GM19099 (cell line): ENCODE measurements around the gene CEP72.

ENCODE experiments used
- POLR2A ChIP-seq: IDR thresholded peaks from 3 replicates; pipeline ENCODE4 v1.6.1; 2011; ENCODE audit warnings: low read depth; ENCODE audit not compliant: insufficient read length; ENCODE audit errors: extremely low read depth

The CEP72 gene

GRCh38 chr5:672329-673160 is 60.4 kb downstream of the CEP72 start:
- no peak for TF ChIP-seq POLR2A

- no peak for TF ChIP-seq POLR2A
Observed at GRCh38 chr5:673161-673830, 61.2 kb downstream of the CEP72 start.

- no peak for TF ChIP-seq POLR2A
Observed at GRCh38 chr5:673831-674629, 61.9 kb downstream of the CEP72 start.

- TF ChIP-seq POLR2A, result no peak
Observed at GRCh38 chr5:674630-675011, 62.5 kb downstream of the CEP72 start.

GRCh38 chr5:675111-675870 is 63.2 kb downstream of the CEP72 start:
- TF ChIP-seq POLR2A, result no peak

- no peak for TF ChIP-seq POLR2A
Observed at GRCh38 chr5:675871-676698, 63.9 kb downstream of the CEP72 start.

GRCh38 chr5:676699-677076 is 64.5 kb downstream of the CEP72 start:
- TF ChIP-seq POLR2A, result no peak

- TF ChIP-seq POLR2A, result no peak
Observed at GRCh38 chr5:677131-678101, 65.3 kb downstream of the CEP72 start.

- no peak for TF ChIP-seq POLR2A
Observed at GRCh38 chr5:683551-684481, 71.7 kb downstream of the CEP72 start.

- TF ChIP-seq POLR2A, result no peak
Observed at GRCh38 chr5:684751-685216, 72.6 kb downstream of the CEP72 start.

- no peak for TF ChIP-seq POLR2A
Observed at GRCh38 chr5:685262-686171, 73.4 kb downstream of the CEP72 start.
